GM10847 (cell line): Measurements from ENCODE around the gene RNASET2.

Source experiments
- POLR2A ChIP-seq: IDR thresholded peaks from 2 replicates; pipeline ENCODE4 v1.6.1; 2011; ENCODE audit not compliant: insufficient read length; ENCODE audit errors: extremely low read depth

RNASET2 gene, protein sequence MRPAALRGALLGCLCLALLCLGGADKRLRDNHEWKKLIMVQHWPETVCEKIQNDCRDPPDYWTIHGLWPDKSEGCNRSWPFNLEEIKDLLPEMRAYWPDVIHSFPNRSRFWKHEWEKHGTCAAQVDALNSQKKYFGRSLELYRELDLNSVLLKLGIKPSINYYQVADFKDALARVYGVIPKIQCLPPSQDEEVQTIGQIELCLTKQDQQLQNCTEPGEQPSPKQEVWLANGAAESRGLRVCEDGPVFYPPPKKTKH

DNA sequence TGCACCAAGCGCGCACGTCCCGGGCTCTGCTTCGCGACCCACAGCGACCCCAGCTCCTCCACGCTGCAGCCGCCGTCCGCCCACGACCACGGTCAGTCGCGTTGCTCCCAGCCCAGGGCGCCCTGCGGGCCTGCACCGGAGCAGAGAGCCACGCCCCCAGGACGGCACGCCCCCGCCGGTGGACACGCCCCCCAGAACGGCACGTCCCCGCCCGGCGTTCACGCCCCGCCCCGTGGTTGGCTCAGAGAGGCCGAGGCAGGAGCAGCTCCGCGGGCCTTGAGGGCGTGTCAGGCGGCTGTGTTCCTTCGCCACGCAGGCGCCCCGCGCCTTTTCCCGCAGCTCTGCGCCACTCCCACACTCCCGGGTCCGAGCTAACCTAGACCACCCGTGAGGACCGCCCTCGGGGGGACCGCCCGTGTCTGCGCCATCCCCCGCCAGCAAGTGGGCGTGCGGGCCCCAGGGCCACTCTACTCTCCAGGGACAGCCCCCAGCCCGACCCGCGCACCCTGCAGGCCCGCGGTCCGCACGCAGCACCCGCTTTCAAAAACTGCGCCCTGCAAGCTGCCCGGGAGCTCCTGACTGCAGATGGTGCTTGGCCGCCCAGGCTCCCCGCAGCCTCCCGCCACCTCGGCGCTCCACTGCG is at the start of gene RNASET2:
Gene RNASET2, minus strand, starts transcription at position 107 of the 643 bp plus-strand sequence. CDS start 368 bp downstream, outside the sequence.
- TF ChIP-seq POLR2A, result peak; percentile 61

DNA sequence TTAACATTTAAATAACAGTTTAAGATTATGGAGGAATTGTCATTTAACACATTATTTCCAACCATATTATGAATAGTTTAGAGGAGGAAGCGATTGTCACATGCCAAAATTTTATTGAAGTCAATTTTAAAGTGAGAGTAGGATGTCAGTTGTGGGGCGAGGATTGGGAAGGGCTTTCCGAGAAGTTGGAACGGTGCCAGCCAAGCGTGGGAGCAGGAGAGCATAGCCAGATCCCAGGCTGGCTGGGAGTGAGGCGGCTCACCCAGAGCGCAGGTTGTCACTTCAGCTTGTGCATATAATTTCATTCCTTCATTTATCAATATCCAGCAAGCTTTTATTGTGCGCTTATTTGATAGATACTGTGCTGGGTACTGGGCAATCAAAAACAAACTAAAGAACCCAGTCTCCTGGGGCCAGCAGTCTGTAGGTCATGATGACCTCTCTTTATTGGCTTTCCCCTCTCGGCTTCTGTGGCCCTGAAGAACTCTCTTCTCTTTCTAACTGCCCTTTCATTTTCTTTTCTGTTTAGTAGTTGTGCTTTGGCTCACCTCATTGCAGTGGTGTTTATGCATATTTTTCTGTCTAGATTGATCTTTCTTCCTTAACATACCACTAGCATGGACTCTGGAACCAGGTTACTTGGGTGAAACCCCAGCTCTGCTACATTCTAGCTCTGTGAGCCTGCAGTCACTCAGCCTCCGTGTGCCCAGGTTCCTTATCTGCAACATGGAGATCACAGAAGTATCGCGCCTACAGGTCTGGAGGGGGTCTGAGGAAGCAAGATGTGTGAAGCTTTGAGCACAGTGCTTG is 49.2 kb upstream of the RNASET2 start:
- TF ChIP-seq POLR2A, result no peak

GRCh38 chr6:167000759-167001158 is 44.4 kb upstream of the RNASET2 start:
- no peak for TF ChIP-seq POLR2A

DNA sequence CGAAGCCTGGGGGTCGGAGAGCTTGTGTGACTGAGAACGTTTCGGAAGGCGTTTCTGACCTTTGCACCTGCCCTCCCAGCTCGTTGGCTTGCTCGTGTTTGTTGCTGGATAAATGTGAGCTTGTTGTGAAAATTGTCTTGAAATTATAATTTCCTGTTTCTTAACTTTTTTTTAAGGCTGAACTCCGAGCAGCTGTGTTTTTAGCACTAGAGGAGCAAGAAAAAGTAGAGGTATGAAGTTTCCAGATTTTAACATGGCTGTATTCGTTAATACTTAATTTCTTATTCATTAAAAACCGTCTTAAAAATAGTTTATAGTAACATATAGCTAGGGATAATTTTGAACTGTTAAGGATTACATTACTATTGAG is 43.5 kb upstream of the RNASET2 start:
- no peak for TF ChIP-seq POLR2A

GRCh38 chr6:166999145-166999883 is 43.0 kb upstream of the RNASET2 start, which contains the start of gene CEP43:
TSS of gene CEP43 (plus strand) at chr6:166999397. CDS start at chr6:166999413, 16 bp downstream.
- peak; percentile 42 for TF ChIP-seq POLR2A

DNA sequence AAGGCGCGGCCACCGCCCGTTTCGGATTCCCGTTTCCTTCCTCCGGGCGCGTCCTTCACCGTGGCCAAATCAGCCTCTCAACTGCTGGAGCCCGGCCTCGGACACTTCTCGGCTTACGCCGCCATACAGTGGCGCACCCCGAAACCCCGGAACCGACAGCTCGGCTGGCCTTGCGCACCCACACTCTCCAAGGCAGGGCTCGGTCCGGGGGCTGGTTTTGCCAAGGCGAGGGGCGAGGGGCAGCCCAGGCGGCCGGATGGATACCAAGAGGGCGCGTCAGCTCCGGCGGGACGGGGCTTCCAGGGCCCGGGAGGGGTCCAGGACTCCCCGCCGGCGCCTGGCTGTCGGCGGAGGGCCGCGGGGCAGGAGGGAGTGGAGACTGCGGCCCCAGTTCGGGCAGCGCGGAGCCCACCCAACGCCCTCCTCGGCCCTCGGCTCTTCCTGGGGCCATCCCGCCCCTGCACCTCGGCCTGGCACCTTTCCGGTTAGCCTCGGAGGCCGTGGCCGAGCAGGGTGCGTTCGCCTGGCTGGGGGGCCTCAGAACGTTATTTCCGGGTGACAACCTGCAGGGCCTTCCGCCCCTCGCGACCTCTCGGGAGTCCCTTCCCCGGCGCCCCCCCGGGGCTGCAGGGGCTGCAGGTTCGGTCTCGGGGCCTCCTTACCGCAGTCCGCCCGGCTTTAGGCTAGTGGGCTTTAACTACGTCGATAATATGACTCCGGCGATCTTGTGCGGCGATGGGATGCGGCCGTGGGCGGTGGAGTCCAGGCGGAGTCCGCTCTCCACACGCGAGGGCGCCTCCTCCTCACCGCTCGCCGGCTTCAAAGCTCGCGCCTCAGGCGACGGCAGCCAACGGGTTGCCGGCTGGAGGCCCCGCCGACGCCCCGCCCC is 42.1 kb upstream of the RNASET2 start:
- peak; percentile 37 for TF ChIP-seq POLR2A

GRCh38 chr6:166997768-166998255 is 41.5 kb upstream of the RNASET2 start:
- TF ChIP-seq POLR2A, result no peak

DNA sequence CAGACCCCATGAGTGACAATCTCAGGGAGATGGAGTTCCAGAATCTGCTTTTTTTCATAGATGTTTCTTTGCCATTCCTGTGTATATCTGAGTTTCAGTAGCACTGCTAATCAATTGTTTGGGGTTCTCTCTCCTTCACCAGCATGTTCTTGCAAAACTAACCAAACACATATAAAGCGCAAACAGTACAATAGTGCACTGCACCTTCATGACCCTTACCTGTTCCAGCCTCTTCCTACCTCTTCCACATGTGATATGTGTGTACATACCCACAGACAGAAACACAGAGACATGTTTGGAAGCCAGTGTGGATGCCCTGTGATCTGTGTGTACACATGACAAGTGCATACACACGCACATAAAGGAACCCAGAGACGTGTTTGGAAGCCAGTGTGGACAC is 41.0 kb upstream of the RNASET2 start:
- no peak for TF ChIP-seq POLR2A

GRCh38 chr6:166996406-166996805 is 40.1 kb upstream of the RNASET2 start:
- TF ChIP-seq POLR2A, result no peak

DNA sequence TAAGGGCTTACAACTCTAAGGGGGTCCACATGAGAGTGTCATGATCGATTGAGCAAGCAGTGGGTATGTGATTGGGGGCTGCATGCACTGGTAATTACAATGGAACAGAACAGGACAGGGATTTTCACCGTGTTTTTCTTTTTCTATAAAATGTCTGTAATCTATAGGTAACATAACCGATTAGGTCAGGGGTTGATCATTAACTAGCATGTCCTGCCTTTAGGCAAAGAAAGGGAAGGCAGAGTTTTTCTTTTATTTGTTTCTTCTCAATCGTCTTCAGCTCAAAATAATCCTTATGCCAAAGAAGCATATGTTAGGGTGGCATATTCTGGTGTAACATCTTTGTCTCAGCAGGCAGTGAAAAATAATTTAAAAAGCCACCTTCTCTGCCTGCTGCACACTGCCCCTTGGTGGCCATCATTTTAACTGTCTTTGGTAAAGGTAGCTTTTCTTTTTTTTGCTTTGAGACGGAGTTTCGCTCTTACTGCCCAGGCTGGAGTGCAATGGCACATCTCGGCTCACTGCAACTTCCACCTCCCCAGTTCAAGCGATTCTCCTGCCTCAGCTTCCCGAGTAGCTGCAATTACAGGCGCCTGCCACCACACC is 33.2 kb upstream of the RNASET2 start:
- no peak for TF ChIP-seq POLR2A

DNA sequence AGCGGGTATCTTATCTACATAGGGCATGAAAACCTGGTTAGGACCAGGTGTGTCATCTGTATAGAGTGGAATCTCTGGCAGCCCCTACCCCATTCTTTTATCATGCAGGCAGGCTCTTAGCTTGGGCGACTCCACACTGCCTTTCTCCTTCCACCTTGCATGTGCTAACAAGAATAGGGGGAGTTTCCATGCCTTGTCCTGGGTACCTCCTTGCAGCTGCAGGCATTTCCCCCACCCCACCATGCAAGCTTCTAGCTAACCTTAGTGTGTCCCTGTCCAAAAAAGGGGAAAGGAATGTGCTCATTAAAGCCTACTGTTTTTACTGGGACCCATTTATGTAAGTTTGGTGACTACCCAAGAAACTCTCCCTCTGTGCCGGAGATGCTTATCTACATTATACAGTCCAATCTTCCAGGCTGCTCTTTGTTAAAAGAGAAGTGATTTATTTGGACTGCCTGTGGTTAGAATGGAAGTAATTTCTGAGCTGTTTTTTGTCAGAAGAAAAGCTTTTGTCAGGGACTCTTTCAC is 32.4 kb upstream of the RNASET2 start:
- TF ChIP-seq POLR2A, result no peak

GRCh38 chr6:166987930-166988329 is 31.6 kb upstream of the RNASET2 start:
- no peak for TF ChIP-seq POLR2A

- TF ChIP-seq POLR2A, result no peak
Measured at GRCh38 chr6:166987448-166987847, 31.1 kb upstream of the RNASET2 start.
